Lower leg skin (tissue), 3 donors: ENCODE data around the gene DIRAS1.

Source experiments
- POLR2A ChIP-seq, 2 donors: fragments of 450-650 bp; IDR thresholded peaks; one replicate each; pipeline ENCODE4 v1.6.1; 2016 to 2017; ENCODE audit warnings: antibody characterized with exemption in 2 of 2, mild to moderate bottlenecking in 1 of 2, moderate library complexity in 1 of 2
- TF ChIP-seq, protein P1 (sequence below), 3 donors: fragments of 450-650 bp; IDR thresholded peaks; one replicate each; pipeline ENCODE4 v1.5.1; 2016; ENCODE audit warnings: antibody characterized with exemption in 3 of 3, mild to moderate bottlenecking in 3 of 3, moderate library complexity in 2 of 3

DNA sequence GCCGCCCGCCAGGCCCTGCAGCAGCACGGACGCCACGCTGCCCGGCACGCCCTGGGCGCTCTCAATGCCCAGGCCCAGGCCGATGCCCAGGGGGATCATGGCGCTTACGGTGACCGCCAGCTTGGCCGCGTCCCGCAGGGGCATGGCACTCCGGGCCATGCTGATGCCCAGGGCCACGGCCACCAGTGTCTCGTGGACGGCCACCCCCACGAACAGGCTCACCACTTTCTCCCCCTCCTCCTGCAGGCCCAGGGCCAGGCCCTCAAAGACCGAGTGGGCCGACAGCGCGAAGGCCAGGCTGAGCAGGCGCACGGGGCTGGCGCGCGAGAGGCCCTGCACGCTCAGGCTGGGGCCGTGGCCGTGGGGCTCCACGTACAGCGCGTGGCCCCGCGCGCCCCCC is 11.7 kb upstream of the DIRAS1 start:
- no peak for TF ChIP-seq POLR2A (IDR thresholded peaks at IDR 0.05)
- TF ChIP-seq, protein P1, sequence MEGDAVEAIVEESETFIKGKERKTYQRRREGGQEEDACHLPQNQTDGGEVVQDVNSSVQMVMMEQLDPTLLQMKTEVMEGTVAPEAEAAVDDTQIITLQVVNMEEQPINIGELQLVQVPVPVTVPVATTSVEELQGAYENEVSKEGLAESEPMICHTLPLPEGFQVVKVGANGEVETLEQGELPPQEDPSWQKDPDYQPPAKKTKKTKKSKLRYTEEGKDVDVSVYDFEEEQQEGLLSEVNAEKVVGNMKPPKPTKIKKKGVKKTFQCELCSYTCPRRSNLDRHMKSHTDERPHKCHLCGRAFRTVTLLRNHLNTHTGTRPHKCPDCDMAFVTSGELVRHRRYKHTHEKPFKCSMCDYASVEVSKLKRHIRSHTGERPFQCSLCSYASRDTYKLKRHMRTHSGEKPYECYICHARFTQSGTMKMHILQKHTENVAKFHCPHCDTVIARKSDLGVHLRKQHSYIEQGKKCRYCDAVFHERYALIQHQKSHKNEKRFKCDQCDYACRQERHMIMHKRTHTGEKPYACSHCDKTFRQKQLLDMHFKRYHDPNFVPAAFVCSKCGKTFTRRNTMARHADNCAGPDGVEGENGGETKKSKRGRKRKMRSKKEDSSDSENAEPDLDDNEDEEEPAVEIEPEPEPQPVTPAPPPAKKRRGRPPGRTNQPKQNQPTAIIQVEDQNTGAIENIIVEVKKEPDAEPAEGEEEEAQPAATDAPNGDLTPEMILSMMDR (IDR thresholded peaks at IDR 0.05): no peak
